Measurements from ENCODE around the gene LSM2. TPM values are rescaled to one million over a fixed set of nuclear protein-coding genes. Genes with fewer than 3 reads are reported as not detected.

The LSM2 gene
- polyA plus RNA-seq, 2 of the 4 experiments (the other 2 are of a cell fraction), result 54.7 to 59.6 TPM

DNA sequence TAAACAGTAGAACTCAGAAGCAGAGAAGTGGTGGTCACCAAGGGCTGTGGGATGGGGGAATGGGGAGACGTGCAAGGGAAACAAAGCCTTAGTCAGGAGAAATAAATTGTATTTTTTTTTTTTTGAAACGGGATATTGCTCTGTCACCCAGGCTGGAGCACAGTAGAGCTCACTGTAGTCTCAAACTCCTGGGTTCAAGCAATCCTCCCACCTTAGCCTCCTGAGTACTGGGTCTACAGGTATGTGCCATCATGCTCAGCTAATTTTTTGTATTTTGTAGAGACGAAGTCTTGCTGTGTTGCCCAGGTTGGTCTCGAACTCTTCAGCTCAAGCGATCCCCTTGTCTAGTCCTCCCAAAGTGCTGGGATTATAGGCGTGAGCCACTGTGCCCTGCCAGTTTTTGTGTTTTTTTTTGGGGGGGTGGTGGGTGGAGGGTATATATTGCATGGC, 24.1 kb upstream of the LSM2 start:
- ChIA-PET CTCF (interaction anchor here (0.8 to 2.9 kb wide), 20 partner anchors 10 to 246 kb away, joined by 3 to 36 read pairs (median 4); partner anchors contain the start of genes DDAH2, GPANK1, LY6G5C and NEU1), POLR2A (interaction anchor here (0.7 to 1.3 kb wide), 3 partner anchors 16 to 39 kb away, joined by 3 to 8 read pairs (median 4); partner anchors contain the start of genes HSPA1A and HSPA1L)
- Histone ChIP-seq H3K4me2 (peak overlapping the region; percentile 88), H3K4me1 (peaks cover 17% of the 10 kb centered on the region), H3K27ac (peak overlapping the region; percentile 38 to 81), H3K9me3 (no peaks in the 10 kb centered on the region), H3K4me3 (peak overlapping the region; percentile 53)
- WGBS (ENCODE audit: missing lambda C conversion rate), result 41% methylated on average over 6 of the region's 6 CpGs
- TF ChIP-seq, protein P1, sequence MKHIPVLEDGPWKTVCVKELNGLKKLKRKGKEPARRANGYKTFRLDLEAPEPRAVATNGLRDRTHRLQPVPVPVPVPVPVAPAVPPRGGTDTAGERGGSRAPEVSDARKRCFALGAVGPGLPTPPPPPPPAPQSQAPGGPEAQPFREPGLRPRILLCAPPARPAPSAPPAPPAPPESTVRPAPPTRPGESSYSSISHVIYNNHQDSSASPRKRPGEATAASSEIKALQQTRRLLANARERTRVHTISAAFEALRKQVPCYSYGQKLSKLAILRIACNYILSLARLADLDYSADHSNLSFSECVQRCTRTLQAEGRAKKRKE (CRISPR knock-in tag; IDR thresholded peaks at IDR 0.05; ENCODE audit: low read depth), result no peak
- TF ChIP-seq EHMT2 (IDR thresholded peaks at IDR 0.05; ENCODE audit: low read depth), result no peak
- TF ChIP-seq, protein P2, sequence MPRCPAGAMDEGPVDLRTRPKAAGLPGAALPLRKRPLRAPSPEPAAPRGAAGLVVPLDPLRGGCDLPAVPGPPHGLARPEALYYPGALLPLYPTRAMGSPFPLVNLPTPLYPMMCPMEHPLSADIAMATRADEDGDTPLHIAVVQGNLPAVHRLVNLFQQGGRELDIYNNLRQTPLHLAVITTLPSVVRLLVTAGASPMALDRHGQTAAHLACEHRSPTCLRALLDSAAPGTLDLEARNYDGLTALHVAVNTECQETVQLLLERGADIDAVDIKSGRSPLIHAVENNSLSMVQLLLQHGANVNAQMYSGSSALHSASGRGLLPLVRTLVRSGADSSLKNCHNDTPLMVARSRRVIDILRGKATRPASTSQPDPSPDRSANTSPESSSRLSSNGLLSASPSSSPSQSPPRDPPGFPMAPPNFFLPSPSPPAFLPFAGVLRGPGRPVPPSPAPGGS (IDR thresholded peaks at IDR 0.05), result no peak
- no peak for TF ChIP-seq SMC3 (IDR thresholded peaks at IDR 0.05)
- TF ChIP-seq RAD21 (conservative IDR thresholded peaks at IDR 0.05 in 1 of 2, IDR thresholded peaks at IDR 0.05 in 1 of 2), result no peak
- TF ChIP-seq, protein P3, sequence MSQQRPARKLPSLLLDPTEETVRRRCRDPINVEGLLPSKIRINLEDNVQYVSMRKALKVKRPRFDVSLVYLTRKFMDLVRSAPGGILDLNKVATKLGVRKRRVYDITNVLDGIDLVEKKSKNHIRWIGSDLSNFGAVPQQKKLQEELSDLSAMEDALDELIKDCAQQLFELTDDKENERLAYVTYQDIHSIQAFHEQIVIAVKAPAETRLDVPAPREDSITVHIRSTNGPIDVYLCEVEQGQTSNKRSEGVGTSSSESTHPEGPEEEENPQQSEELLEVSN (IDR thresholded peaks at IDR 0.05; ENCODE audit: borderline replicate concordance, low read depth), result no peak
- no peak for TF ChIP-seq RNF2 (IDR thresholded peaks at IDR 0.05; ENCODE audit: borderline replicate concordance, low read depth)
- no peak for TF ChIP-seq PHF8 (IDR thresholded peaks at IDR 0.05; ENCODE audit: borderline replicate concordance, low read depth)
- no peak for DNase-seq (ENCODE audit: low read depth in 1 of 2, low spot score in 1 of 2)
- FAIRE-seq, result no peak
- ATAC-seq, result no peak

DNA sequence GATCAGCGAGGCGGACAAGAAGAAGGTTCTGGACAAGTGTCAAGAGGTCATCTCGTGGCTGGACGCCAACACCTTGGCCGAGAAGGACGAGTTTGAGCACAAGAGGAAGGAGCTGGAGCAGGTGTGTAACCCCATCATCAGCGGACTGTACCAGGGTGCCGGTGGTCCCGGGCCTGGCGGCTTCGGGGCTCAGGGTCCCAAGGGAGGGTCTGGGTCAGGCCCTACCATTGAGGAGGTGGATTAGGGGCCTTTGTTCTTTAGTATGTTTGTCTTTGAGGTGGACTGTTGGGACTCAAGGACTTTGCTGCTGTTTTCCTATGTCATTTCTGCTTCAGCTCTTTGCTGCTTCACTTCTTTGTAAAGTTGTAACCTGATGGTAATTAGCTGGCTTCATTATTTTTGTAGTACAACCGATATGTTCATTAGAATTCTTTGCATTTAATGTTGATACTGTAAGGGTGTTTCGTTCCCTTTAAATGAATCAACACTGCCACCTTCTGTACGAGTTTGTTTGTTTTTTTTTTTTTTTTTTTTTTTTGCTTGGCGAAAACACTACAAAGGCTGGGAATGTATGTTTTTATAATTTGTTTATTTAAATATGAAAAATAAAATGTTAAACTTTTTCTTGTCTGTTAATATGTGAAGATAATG, 23.0 kb upstream of the LSM2 start:
- 1% methylated on average over 15 of the region's 15 CpGs for WGBS (ENCODE audit: missing lambda C conversion rate)
- Histone ChIP-seq H3K4me1 (peaks cover 22% of the 10 kb centered on the region), H3K4me3 (peak overlapping the region; percentile 53), H3K9me3 (no peaks in the 10 kb centered on the region), H3K4me2 (peak overlapping the region; percentile 88), H3K27ac (peak overlapping the region; percentile 38 to 81; a peak in 5 of 6 replicates)
- CTCF ChIA-PET, result interaction anchor here (0.6 to 2.9 kb wide), 30 partner anchors 8 to 245 kb away, joined by 3 to 36 read pairs (median 3); partner anchors contain the start of genes ABHD16A, C6orf47, CLIC1 and DDAH2
- no peak for FAIRE-seq
- no peak for ATAC-seq
- DNase-seq (ENCODE audit: low read depth in 1 of 2, low spot score in 1 of 2), result peak in 1 of 2 experiments; percentile 51
- POLR2A ChIA-PET, result interaction anchor here (0.6 to 1.4 kb wide), 5 partner anchors 14 to 51 kb away, joined by 3 to 9 read pairs (median 7); partner anchors contain the start of genes HSPA1A, HSPA1L and VARS1
- TF ChIP-seq EHF (CRISPR knock-in tag; IDR thresholded peaks at IDR 0.05) (no peak), MAZ (IDR thresholded peaks at IDR 0.05; ENCODE audit: borderline replicate concordance, low read depth, low read length) (no peak), CHD2 (IDR thresholded peaks at IDR 0.05; ENCODE audit: low read length, partially characterized antibody) (no peak), ZNF302 (CRISPR knock-in tag; IDR thresholded peaks at IDR 0.05) (no peak), JUN (IDR thresholded peaks at IDR 0.05) (no peak), FOXS1 (CRISPR knock-in tag; IDR thresholded peaks at IDR 0.05) (no peak), FOSL2 (IDR thresholded peaks at IDR 0.05) (no peak), FOSL2 (CRISPR knock-in tag; IDR thresholded peaks at IDR 0.05) (no peak), NR3C1 (IDR thresholded peaks at IDR 0.05) (no peak), NPAS2 (CRISPR knock-in tag; IDR thresholded peaks at IDR 0.05; ENCODE audit: borderline replicate concordance) (no peak), ESRRA (IDR thresholded peaks at IDR 0.05; ENCODE audit: borderline replicate concordance, low read length) (no peak)
- TF ChIP-seq, protein P4, sequence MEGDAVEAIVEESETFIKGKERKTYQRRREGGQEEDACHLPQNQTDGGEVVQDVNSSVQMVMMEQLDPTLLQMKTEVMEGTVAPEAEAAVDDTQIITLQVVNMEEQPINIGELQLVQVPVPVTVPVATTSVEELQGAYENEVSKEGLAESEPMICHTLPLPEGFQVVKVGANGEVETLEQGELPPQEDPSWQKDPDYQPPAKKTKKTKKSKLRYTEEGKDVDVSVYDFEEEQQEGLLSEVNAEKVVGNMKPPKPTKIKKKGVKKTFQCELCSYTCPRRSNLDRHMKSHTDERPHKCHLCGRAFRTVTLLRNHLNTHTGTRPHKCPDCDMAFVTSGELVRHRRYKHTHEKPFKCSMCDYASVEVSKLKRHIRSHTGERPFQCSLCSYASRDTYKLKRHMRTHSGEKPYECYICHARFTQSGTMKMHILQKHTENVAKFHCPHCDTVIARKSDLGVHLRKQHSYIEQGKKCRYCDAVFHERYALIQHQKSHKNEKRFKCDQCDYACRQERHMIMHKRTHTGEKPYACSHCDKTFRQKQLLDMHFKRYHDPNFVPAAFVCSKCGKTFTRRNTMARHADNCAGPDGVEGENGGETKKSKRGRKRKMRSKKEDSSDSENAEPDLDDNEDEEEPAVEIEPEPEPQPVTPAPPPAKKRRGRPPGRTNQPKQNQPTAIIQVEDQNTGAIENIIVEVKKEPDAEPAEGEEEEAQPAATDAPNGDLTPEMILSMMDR (IDR thresholded peaks at IDR 0.05), result peak; percentile 70
- TF ChIP-seq, protein P5, sequence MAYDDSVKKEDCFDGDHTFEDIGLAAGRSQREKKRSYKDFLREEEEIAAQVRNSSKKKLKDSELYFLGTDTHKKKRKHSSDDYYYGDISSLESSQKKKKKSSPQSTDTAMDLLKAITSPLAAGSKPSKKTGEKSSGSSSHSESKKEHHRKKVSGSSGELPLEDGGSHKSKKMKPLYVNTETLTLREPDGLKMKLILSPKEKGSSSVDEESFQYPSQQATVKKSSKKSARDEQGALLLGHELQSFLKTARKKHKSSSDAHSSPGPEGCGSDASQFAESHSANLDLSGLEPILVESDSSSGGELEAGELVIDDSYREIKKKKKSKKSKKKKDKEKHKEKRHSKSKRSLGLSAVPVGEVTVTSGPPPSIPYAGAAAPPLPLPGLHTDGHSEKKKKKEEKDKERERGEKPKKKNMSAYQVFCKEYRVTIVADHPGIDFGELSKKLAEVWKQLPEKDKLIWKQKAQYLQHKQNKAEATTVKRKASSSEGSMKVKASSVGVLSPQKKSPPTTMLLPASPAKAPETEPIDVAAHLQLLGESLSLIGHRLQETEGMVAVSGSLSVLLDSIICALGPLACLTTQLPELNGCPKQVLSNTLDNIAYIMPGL (CRISPR knock-in tag; IDR thresholded peaks at IDR 0.05; ENCODE audit: borderline replicate concordance), result no peak
- TF ChIP-seq, protein P2 (IDR thresholded peaks at IDR 0.05), result no peak
- TF ChIP-seq, protein P6, sequence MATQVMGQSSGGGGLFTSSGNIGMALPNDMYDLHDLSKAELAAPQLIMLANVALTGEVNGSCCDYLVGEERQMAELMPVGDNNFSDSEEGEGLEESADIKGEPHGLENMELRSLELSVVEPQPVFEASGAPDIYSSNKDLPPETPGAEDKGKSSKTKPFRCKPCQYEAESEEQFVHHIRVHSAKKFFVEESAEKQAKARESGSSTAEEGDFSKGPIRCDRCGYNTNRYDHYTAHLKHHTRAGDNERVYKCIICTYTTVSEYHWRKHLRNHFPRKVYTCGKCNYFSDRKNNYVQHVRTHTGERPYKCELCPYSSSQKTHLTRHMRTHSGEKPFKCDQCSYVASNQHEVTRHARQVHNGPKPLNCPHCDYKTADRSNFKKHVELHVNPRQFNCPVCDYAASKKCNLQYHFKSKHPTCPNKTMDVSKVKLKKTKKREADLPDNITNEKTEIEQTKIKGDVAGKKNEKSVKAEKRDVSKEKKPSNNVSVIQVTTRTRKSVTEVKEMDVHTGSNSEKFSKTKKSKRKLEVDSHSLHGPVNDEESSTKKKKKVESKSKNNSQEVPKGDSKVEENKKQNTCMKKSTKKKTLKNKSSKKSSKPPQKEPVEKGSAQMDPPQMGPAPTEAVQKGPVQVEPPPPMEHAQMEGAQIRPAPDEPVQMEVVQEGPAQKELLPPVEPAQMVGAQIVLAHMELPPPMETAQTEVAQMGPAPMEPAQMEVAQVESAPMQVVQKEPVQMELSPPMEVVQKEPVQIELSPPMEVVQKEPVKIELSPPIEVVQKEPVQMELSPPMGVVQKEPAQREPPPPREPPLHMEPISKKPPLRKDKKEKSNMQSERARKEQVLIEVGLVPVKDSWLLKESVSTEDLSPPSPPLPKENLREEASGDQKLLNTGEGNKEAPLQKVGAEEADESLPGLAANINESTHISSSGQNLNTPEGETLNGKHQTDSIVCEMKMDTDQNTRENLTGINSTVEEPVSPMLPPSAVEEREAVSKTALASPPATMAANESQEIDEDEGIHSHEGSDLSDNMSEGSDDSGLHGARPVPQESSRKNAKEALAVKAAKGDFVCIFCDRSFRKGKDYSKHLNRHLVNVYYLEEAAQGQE (IDR thresholded peaks at IDR 0.05), result no peak

Data from A549 (cell line).